NAMALWA (cell line): ENCODE measurements around the gene RNU6-1.

Experiments
- DNase-seq: peaks from one replicate; pipeline ENCODE4 v3.0.0-alpha.2; 2015; ENCODE audit warnings: low spot score

RNU6-1 gene

DNA sequence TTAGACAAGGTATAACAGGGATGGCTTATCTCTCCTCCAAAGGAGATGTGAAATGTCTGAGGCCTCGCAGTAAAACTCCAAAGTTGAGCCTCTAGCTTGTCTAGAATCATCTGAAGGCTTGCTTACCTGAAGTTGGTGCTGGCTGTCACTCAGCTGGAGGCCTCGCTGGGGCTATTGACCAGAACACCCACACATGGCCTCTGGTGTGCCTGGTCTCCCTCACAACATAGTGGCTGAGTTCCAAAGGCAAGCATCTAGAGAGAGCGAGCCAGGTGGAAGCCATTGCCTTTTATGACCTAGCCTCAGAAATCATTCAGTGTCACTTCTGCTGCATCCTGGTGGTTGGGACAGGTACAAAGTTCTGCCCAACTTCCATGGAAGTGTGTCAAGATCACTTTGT is 17.4 kb upstream of the RNU6-1 start:
- DNase-seq: no peak

GRCh38 chr15:67855842-67856241 is 16.0 kb upstream of the RNU6-1 start:
- DNase-seq: no peak

DNA sequence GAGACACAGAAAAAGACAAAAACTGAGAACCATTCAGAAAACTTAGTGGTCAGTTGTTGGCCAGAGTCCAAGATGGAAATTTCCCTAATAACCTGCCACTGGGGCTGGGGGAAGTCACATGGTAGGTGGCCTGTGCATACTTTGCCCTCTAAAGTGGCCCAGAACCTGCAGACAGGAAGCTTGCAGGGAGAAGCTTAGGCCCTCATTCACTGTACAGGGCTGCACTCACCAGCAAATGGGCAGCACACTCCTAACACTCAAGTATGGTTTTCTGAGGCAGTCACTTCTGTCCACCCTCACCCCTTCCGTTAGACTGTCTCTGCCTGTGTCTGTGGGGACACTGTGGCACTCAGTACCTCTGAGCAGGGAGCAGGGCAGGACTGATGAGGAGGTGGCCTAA is 14.5 kb upstream of the RNU6-1 start:
- DNase-seq: no peak

- no peak for DNase-seq
Measured at GRCh38 chr15:67853454-67853853, 13.6 kb upstream of the RNU6-1 start.

DNA sequence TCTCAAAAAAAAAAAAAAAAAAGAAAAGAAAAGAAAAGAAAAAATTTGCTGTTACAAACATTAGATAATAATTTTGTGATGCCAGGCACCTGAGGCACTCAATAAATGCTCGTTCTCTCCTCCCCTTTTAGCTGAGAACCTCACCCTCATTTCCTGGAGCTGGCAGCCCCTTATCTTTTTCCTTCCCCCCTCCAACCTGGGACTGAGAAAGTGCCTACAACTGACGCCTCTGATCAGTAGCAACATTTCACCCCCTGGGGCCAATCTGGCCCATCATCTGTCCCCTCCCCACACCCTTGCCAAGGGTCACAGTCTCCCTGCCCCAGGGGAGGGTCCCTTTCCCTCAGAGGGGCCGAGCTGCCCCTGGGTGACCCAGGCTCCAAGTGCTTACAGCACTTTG is 12.6 kb upstream of the RNU6-1 start:
- no peak for DNase-seq

DNA sequence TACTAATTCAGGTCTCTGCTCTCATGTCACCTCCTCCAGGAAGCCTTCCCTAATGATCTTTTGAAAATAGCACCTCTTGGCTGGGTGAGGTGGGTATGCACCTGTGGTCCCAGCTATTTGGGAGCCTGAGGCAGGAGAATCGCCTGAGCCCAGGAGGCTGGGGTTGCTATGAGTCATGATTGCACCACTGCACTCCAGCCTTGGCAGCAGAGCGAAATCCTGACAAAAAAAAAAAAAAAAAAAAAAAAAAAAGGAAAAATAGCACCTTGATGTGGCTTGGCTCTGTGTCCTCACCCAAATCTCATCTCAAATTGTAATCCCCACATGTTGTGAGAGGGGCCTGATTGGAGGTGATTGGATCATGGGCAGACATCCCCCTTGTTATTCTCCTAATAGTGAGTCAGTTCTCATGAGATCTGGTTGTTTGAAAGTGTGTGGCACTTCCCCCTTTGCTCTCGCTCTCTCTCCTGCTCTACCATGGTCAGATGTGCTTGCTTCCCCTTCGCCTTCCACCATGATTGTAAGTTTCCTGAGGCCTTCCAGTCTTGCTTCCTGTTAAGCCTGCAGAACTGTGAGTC is 11.2 kb upstream of the RNU6-1 start:
- no peak for DNase-seq

- no peak for DNase-seq
Measured at GRCh38 chr15:67850336-67850735, 10.5 kb upstream of the RNU6-1 start.

- DNase-seq: no peak
Measured at GRCh38 chr15:67849538-67849937, 9.7 kb upstream of the RNU6-1 start.

DNA sequence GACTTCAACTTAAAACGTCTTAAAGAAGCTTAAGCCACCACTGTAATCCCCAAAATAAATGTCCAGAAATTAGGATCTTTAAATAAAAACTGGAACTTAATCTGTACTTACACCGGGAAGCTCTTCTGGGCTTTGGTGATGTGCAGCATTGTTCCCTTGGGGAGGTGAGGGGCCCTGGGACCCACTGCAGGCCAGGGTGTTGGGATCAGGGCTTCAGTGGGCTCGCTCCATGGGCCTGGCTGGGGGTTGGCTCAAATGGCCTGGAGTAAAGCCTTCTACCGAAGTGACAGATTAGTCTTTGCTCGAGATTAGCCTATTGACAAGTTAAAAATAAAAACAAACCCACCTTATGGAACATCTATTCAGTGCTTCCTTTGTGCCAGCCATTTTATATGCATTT is 6.1 kb upstream of the RNU6-1 start:
- no peak for DNase-seq

DNA sequence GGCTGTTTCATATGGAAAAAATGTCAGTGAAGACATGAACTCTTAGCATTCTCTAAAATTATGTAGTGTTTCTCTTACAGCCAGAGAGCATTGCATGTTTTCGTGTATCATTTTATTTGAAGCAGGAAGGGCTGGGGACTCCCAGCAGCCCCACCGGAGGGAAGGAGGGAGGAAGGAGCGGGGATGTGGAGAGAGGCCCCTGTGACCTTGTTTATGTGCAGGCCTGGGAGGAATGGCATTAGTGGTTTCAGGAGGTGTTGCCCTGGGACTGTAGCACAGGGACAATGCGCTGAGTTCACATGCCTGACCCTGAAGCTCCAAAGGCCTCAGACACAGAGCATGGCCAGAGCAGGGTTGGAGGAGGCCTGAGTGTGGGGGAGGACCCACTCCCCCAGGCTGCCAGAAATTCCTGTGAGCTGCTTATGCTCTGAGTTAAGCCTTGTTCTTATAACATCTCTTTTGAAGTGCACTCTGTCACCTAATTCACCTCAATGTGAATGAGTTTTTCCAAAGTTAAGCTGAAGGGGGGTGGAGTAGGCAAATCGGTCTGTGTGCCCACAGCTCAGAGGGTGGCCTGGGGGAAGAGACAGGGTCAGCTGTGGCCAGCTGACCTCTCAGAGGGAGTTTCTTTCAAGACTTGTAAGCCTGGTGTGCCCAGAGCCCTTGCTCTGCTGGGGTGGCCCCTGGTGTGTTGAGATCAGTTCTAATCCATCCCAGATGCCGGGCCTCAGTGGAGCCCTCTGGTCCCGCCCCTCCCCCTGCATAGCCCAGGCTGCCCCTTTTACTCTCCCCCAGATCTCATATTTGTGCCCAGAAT is 3.9 kb upstream of the RNU6-1 start:
- no peak for DNase-seq

DNA sequence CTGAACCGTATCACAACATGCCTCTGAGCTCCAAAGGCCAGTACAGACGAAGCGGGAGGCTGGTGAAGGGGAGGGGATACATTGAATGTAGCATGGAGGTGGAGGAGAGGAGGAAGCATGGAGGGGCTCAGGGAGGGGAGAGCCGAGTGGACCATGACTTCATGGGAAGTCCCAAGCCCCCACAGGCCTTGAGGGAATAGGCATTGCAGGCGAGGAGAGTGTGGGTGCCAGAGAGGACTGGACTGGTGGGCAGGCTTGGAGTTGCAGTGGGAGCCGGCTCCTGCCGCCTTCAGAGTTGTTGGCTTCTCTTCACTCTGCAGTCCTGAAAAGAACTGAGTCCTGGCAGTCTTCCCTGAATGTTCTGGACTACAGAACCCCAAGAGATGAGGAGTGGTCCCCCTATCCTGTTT is 3.3 kb upstream of the RNU6-1 start:
- no peak for DNase-seq

- DNase-seq: peak; percentile 45
Measured at GRCh38 chr15:67841513-67841762, 1.6 kb upstream of the RNU6-1 start.

DNA sequence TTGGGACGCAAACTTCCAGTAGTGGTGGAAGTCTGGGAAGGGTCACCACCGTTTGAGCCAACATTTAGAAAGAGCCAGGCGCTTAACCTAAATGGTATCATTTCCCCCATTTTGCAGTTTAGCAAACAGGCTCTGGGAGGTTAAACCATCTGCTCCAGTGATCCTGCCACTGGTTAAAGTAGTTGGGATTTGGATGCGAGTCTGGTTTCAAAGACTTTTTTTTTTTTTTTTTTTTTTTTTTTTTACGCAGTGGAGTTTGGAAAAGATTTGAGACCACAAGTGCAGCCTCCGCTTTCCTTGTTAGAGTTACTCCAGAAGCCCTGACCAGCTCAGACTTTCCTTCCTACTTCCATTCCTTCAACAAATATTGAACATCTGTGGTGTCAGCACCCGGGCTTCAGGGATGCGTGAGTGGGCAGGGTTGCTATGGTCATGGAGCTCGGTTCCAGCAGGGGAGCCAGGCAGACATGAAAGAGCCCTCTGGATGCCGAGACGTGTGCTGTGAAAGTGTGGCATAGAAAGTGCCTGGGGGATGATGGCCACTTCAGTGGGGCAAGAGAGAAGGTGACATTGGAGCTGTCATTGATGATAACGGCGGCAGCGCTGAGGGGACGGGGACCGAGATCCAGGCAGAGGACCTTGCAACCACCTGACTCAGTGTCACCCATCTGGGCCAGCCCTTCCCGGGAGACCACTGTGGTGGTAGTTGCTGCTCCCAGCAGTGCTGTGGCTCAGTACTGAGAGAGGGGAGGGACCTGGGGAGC is 1.1 kb upstream of the RNU6-1 start:
- peak; percentile 60 for DNase-seq

GRCh38 chr15:67839499-67839928 is 331 bp downstream of the RNU6-1 start:
- peak; percentile 80 for DNase-seq

- no peak for DNase-seq
Measured at GRCh38 chr15:67838789-67839332, 984 bp downstream of the RNU6-1 start.

DNA sequence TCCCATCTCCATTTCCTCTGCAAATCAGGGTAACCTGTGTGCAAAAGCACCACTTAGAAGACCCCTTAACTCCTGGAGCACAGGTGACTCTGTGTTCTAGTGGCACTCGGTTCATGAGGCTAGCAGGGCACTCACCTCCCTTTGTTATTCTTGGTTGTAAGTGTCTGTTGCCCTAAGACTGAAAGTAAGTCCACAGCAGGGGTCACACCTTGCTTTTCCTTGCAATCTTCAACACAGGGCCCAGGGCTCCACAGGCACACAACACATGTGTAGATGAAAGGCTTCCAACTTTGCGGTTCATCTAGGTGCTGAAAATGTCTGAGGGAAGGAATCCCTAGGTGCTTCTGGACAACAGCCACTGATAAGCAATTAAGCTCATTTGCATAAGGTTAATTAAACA is 2.9 kb downstream of the RNU6-1 start:
- DNase-seq: no peak

DNA sequence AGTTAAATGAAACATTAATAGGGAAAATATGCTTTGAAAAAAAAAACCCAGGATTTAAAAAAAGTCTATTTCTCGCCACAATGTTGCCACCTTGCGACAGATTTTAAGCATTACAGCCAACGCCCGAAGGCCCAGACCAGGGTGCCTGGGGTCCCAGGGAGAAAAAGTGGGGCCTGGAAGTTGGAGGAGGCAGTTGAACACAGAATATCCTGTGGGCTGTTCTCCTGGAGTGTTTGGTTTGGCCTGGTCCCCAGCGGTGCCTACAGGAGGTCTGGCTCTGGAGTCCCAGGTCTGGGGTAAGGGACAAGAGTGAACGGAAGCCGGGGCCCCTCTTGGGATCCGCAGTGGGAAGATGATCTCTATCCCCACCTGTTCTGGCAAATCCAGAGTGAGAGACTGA is 3.4 kb downstream of the RNU6-1 start:
- DNase-seq: peak; percentile 76

DNA sequence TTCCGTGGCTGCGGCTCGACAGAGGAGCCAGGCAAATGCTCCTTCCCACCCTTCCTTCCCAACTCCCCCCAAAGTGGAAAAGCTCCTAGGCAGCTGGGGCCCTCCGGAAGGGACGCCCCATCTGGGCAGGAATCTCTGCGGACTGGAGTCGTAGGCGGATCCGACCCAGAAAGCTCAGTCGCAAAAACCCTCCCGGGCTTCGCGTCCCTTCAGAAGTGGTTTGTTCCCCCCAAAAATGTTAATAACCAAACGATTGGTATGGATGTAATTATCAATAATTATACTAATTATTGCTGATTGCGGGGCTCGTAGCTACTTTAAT is 3.8 kb downstream of the RNU6-1 start:
- DNase-seq: no peak

DNA sequence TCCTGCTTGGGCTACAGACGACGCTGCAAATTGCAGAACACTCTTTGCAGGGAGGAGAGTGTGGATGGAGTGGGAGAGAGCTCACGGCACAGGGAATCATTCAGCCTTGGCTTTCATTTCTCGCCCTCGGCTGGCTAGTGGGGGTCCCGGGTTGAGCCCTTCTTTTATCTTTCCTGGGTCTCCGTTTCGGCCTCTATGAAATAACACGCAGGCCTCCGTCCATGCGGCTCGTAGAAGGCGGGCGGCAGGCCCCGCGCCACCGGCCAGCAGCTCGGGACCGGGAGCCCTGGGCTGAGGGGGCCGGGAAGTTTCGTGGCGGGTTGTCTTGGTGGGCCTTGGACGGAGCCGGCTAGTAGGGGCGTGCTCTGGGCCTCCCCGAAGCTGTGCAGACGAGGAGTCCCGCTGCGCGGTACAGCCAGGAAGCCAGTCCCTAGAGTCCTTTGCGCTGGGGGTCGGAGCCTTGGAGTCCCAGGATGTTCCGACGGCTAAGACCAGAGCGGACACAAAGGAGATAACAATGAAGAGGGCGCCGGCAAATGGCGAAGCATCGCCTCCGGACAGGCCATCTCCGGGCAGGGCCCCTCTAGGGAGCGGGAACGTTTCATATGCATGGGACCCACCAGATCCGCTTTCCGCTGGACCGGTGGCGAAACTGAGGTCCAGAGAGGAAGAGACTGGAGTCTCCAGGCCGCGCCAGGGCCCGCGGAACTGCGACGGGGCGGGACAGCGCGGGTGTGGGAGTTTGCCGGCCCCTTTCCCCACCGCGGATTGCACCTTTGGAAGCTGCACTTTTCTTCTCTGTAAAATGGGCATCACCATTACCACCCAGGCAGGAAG is 4.3 kb downstream of the RNU6-1 start:
- DNase-seq: no peak

DNA sequence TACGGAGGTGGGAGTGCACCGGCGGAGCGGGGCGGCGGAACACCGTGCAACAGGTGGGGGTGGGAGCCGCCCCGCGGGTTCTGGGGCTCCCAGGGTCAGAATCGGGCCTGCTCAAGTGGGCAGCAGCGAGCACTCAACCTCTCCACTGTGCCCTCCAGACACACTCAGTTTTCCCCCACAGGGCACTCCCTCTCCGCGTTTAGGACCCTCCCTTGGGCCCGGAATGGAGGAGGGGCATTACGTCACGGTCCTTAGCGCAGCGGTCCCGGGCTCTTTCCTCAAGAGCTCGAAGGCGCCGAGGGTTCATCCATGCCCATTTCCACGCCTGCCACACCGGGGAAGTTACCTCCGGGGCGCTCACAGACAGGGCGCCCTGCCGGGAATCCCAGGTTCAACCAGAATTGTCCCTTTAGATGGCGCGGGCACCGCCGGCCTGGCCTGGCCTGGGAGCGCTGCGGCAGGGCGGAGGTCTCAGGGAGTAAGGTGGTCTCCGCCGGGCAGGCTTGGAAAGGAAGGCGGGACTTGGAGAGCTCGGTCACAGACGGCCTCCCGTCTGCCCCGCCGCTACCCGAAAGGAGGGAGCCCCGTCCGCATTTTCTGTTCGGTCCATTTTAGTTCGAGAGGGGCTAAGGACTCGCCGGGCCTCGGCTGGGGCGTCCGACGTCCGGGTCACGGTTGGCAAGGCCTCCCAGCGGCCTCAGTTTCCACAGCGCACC is 5.1 kb downstream of the RNU6-1 start:
- no peak for DNase-seq

DNA sequence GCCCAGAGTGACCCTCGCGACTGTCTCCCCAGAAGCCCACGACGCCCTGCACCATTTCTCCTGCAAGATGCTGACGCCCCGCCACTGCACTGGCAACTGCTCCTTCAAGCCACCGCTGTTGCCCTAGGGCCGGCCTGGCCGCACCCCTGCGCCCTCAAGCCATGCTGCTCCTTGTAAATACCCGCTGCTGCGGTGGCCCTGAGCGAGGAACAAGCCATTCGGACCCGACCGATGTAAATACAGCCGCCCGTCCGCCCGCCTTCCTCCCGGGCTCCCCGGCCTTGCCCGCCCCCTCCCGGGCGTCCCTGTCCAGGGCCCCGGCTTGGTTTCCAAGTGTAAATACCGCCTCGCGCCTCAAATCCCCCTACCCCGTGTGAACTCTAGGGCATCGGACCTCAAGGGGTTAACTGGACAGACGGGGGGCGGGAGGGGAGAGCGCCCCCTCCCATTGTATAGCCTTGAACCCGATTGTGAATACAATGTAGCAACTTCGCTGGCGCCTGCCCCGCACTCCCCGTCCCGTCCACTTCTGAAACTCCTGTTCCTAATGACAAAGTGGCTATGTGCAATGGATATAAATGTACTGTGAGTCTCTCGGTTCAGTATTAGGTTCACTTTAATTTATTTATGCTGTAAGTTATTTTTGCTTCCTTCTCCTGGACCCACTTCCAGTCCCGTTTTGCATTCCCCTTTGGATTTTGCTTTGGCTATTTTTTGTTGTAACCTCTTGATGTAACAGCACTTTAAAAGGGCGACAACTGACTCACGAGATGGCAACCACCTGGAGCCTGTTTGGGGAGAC is 5.9 kb downstream of the RNU6-1 start:
- peak; percentile 69 for DNase-seq
